UCSD-AML1 (cell line): ENCODE data around the gene MRGPRX2.

Source experiments
- DNase-seq: peaks from one replicate; lab custom pipeline; 2025; ENCODE audit not compliant: unreplicated experiment; lab: John Stamatoyannopoulos, UW

Gene MRGPRX2

GRCh38 chr11:19012636-19013035 is 47.9 kb downstream of the MRGPRX2 start:
- no peak for DNase-seq
